ELR (cell line): Measurements from ENCODE around the gene SUPT20HL2.
"Not testable (repeated sequence)": the region's sequence is repeated elsewhere in the genome, so short reads cannot be mapped to it uniquely, and the experiment has no call there.

ENCODE experiments used
- DNase-seq: peaks from one replicate; pipeline ENCODE4 v3.0.0-alpha.2; 2015; ENCODE audit warnings: low read depth

SUPT20HL2 gene

DNA sequence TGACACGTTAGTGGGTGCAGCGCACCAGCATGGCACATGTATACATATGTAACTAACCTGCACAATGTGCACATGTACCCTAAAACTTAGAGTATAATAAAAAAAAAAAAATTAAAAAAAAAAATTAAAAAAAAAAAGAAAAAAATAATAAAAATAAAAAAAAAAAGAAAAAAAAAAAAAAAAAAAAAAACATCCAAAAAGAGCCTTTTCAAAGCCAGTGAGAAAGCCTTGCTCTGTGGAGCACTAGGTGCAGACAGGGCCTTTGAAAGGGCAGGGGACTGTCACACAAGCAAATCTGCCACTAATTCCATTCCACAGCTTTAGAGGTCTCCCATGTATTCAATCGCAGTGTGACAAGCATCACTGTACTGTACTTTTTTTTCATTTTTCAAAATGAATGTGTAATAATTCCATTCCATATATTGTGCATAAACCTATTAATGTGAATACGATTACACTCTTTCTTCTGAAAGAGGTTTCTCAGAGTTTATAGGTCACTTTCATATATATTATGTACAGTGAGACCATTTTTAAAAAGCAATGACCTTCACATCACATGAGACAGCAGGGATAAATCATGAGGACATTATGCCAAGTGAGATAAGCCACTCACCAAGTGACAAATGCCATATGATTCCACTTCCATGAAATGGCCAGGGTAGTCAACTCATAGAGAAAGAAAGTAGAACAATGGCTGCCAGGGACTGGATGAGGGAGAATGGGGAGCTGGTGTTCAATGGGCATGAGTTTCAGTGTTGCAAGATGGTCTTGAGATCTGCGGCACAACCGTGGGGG, 4.1 kb downstream of the SUPT20HL2 start:
- DNase-seq = not testable (repeated sequence)

DNA sequence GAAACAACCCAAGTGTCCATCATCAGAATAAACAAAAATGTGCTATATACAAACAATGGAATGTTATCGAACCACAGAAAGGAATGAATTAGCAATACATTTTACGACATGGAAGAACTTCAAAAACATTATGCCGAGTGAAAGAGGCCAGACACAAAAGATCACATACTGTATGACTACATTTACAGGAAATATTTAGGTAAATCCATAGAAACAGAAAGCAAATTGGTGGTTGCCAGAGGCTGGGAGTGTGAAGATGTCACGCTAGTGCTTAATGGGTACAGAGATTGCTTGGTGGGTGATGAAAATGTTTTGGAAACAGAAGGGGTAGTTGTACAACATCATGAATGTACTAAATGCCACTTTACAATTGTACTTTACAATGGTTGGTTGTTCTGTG, 5.1 kb downstream of the SUPT20HL2 start:
- not testable (repeated sequence) for DNase-seq

DNA sequence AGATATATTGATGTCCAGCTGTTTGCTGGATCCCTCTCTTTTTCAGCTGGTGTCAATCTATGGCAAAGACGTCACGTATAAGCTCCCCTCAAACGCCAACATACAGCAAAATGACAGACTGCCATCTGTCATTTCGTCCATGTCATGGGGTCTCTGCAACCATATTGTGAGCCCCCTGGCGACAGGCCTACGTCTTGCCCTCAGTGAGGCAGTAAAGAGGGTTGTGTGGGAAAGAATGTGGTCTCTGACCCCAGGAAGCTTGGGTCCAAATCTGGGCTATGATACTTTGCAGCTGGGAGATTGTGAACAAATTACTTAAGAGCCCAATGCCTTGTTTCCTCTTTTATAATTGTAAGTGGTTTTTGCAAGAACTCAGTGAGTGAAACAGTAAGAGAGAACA, 7.4 kb downstream of the SUPT20HL2 start:
- DNase-seq = no peak

GRCh38 chrX:24305905-24306304, 8.0 kb downstream of the SUPT20HL2 start:
- DNase-seq = no peak

DNA sequence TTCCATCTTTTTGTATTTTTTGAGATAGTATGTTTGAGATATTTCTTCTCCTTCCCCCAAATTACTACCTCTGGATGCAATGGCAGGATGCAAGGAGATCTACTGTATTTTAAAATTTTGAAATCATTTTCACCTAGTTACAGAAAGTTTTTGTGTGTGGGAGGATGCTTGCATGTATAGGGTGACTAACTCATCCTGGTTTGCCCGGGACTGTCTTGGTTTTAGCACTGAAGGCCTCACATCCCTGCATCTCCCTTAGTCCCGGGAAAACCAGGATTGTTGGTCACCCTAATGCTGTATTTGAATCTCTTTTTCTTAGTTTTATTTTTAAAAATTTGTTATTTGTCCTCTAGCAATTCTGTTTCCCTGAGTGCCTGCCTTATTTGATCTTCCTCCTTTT, 12.1 kb downstream of the SUPT20HL2 start:
- DNase-seq = peak; percentile 14

DNA sequence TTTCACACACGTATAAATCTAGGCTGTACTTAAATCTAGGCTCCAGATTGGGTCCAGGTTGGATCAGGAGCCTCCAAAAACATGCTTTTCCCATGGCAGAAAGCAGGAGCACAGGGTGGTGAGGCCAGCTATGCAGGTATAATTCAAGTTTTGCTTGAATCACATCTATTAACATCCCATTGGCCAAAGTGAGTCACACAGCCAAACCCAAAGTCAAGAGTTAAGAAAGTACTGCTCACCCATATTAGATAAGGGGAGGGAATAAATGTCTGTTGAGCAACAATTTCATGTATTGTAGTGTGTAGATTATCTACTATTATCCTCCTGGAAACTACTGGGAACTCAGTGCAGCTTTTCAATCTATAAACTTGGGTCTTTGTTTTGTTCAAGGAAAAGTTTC, 12.8 kb downstream of the SUPT20HL2 start:
- peak; percentile 8 for DNase-seq

GRCh38 chrX:24298191-24298590, 15.7 kb downstream of the SUPT20HL2 start:
- DNase-seq = peak; percentile 21

GRCh38 chrX:24294619-24295018, 19.2 kb downstream of the SUPT20HL2 start:
- DNase-seq = peak; percentile 61

GRCh38 chrX:24293412-24293811, 20.5 kb downstream of the SUPT20HL2 start:
- DNase-seq = no peak

- DNase-seq = no peak
Measured at GRCh38 chrX:24292353-24292752, 21.5 kb downstream of the SUPT20HL2 start.

- no peak for DNase-seq
Measured at GRCh38 chrX:24285082-24285481, 28.8 kb downstream of the SUPT20HL2 start.

GRCh38 chrX:24283127-24283794, 30.6 kb downstream of the SUPT20HL2 start:
- DNase-seq = no peak

- peak; percentile 7 for DNase-seq
Measured at GRCh38 chrX:24282381-24283126, 31.3 kb downstream of the SUPT20HL2 start.

GRCh38 chrX:24277405-24277804, 36.5 kb downstream of the SUPT20HL2 start:
- no peak for DNase-seq

DNA sequence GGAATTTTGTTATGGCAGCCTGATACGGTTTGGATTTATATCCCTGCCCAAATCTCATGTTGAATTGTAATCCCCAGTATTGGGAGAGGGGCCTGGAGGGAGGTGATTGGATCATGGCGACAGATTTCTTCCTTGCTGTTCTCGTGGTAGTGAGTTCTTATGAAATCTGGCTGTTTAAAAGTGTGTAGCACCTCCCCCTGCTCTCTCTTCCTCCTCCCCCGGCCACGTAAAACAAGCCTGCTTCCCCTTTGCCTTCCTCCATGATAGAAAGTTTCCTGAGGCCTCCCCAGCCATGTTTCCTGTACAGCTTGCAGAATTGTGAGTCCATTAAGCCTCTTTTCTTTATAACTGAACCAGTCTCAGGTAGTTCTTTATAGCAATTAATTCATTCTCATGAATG, 37.9 kb downstream of the SUPT20HL2 start:
- no peak for DNase-seq

DNA sequence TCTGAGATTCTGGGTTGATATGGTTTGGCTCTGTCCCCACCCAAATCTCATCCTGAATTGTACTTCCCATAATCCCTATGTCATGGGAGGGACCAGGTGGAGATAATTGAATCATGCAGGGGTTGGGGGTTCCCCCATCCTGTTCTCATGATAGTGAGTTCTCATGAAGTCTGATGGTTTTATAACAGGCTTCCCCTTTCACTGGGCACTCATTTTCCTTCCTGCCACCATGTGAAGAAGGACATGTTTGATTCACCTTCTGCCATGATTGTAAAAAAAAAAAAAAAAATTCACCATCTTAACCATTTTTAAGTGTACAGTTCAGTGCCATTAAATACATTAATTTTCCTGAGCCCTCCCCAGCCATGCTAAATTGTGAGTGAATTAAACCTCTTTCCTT, 42.6 kb downstream of the SUPT20HL2 start:
- no peak for DNase-seq

DNA sequence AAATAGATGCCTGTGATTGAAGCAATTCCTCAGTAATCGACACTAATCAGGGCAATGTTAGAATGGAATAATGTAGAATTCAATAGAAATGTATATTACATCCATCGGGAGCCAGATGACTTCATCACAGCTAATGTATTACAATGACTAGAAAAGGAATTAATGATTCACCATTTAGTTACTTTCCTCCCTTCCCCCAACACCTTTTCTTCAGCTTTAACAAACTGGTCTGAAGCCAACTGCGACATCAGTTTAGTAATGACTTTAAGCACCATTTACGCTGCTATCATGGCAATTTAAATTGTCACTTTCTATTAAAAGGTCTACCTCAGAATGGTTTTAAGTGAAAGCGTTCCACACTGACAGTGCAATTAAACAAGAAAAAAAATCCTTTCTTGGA, 45.1 kb downstream of the SUPT20HL2 start:
- DNase-seq = no peak

GRCh38 chrX:24266996-24267395, 46.9 kb downstream of the SUPT20HL2 start:
- DNase-seq = peak; percentile 83

GRCh38 chrX:24264383-24264782, 49.5 kb downstream of the SUPT20HL2 start:
- peak; percentile 64 for DNase-seq

DNA sequence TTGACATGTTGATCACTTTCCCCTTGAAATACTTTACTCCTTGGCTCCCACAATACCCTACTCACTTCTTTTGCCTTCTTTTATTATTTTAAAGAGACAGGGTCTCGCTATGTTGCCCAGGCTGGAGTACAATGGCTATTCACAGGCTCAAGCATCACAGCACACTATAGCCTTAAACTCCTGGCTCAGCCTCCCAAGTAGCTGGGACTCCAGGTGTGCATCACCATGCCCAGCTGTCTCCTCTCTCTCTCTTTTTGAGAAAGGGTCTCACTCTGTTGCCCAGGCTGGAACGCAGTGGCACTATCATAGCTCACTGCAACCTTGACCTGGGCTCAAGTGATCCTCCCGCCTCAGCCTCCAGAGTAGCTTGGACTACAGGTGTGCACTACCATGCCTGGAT, 51.6 kb downstream of the SUPT20HL2 start:
- DNase-seq = no peak
